SU-DHL-6 (cell line): Measurements from ENCODE around the gene EHBP1.

Source experiments
- EZH2phosphoT487 ChIP-seq: fragments of 200-600 bp; sonication (generic), shearing (Covaris generic); conservative IDR thresholded peaks from 2 replicates; pipeline ENCODE4 v1.6.1; 2018; ENCODE audit warnings: mild to moderate bottlenecking, antibody characterized with exemption, low read length, moderate library complexity, mixed read lengths
- TF ChIP-seq, protein P1 (sequence below): fragments of 200-600 bp; sonication (generic); IDR thresholded peaks from one replicate; pipeline ENCODE4 v1.5.1; 2017; ENCODE audit warnings: antibody characterized with exemption, mild to moderate bottlenecking, low read length, moderate library complexity; ENCODE audit not compliant: insufficient read depth, poor library complexity, severe bottlenecking

GRCh38 chr2:62760026-62760425, 54.5 kb downstream of the EHBP1 start:
- TF ChIP-seq, protein P1, sequence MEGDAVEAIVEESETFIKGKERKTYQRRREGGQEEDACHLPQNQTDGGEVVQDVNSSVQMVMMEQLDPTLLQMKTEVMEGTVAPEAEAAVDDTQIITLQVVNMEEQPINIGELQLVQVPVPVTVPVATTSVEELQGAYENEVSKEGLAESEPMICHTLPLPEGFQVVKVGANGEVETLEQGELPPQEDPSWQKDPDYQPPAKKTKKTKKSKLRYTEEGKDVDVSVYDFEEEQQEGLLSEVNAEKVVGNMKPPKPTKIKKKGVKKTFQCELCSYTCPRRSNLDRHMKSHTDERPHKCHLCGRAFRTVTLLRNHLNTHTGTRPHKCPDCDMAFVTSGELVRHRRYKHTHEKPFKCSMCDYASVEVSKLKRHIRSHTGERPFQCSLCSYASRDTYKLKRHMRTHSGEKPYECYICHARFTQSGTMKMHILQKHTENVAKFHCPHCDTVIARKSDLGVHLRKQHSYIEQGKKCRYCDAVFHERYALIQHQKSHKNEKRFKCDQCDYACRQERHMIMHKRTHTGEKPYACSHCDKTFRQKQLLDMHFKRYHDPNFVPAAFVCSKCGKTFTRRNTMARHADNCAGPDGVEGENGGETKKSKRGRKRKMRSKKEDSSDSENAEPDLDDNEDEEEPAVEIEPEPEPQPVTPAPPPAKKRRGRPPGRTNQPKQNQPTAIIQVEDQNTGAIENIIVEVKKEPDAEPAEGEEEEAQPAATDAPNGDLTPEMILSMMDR = no peak
- no peak for TF ChIP-seq EZH2phosphoT487
